ENCODE measurements around the gene ZC3H18. TPM values are rescaled to one million over a fixed set of nuclear protein-coding genes. Genes with fewer than 3 reads are reported as not detected.

The ZC3H18 gene
- 13.5 TPM for total RNA-seq

DNA sequence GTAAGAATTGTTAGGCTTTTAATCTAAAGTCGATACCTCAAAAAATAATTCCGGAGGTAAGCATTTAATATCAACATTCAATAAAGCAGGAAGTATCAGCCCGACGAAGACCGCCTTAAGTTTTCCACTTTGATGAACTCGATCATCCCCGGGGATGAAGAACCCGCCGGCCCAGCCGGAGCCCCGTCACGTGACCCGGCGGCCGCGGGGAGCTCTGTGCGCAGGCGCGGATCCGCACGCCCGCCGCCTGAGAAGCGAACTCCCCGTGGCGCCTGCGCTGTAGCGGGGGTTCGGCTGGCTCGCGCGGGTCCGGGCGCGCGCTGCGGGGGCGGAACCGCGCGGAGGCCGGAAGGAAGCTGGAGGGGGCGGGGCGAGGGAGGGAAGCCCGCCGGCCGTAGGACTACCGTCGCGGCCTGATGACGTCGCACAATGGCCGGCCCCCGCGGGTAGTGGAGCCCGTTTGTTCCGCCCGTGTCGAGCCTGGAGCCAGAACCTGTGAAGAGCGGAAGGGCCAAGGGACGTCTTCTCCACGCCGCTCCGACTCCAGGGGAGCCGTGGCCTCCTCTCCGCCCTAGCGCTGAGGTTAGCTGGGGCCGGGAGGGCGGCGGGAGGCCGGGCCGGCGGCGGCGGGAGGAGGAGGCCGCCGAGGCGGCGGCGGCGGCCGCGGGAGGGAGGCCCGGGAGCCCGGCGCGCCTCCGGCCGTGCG is at the start of gene ZC3H18:
ZC3H18 (plus strand) TSS at position 419 of the 706 bp plus-strand sequence. CDS start 6,721 bp downstream, outside the sequence.
- DNase-seq (ENCODE audit: low read depth in 2 of 3, low spot score in 2 of 3), result peak; percentile 97 to 98 (median 97)

DNA sequence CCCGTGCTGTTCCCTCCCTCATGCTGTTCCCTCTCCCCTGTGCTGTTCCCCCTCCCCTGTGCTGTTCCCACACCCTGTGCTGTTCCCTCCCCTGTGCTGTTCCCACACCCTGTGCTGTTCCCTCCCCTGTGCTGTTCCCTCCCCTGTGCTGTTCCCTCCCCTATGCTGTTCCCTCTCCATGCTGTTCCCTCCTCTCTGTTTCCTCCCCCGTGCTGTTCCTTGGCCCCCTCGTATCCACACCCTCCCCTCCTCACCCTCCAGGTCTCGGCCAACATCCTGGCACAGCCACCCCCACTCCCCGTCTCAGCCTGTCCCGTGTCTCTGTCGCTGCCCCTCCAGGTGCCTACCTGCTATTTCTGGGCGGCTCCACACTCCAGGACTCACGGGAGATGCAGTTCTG is 48.5 kb upstream of the ZC3H18 start:
- DNase-seq (ENCODE audit: low read depth in 2 of 3, low spot score in 2 of 3), result no peak

DNA sequence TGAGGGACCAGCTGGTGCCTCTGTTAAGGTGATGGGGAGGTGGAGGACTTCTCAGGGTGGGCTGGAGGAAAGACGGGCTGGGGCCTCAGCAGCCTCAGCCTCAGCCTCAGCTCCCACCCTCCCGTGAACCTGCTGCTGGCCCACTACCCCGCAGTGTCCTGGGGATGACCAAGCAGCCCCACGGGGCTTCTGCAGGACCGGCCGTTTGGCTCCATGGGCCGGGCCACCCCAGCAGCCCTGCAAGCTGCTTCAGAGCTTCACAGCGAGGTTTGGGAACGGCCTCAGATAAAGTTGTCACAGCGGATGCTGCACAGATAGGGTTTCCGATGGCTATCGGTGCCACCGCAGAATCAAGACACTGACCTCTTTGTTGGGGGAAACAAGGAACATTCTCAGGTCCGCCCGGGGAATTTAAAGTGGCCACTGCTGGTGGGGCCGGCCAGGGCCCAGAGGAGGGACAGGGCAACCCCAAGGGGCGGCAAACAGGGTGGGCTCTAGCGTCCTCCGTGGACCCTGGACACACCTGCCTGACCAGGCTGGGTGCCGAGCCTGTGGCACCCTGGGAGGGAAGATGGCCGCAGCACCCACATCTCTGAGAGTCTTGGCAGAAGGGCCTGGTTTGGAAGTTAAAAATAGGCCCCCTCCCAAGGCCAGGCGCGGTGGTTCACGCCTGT is 47.8 kb upstream of the ZC3H18 start:
- no peak for DNase-seq (ENCODE audit: low read depth in 2 of 3, low spot score in 2 of 3)

DNA sequence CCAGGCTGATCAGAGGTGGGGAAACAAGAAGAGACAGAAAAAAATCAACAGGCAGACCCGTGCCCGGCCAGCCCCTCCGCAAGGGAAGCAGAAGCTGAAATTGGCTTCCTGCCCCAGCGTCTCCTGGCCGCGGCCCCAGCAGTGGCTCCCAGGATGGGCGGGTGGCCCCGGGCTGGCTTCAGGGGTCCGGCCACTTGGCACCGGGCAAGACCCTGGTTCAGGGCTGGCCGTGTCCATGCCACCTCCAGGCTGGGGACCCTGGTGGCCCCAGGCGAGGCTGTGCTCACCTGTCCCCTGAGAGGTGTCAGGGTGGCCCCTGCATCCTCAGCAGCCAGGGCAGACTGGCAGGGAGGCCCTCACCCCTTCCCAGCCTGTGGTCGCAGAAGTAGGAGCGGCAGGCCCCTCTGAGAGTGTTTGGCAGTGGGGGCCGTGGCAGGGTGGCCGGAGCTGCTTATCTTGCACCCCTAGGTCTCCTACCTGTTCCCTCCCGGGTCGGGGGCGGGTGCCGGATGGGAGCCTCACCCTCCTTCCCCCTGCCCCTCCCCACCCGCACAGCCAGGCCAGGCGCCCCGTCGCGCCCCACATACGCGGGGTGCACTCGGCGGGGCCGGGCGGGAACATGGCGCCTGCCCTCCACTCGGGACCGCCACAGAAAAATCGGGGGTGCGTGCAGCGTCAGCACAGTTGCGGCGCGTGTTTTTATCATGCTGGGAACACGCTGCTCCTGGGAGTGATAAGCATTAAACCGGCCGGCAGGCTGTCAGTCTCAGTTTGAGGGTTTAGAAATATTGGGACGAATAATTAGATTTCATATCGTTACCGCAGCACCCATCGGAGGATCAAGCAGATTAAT is 46.7 kb upstream of the ZC3H18 start:
- peak in 1 of 3 donors; percentile 63 for DNase-seq (ENCODE audit: low read depth in 2 of 3, low spot score in 2 of 3)

DNA sequence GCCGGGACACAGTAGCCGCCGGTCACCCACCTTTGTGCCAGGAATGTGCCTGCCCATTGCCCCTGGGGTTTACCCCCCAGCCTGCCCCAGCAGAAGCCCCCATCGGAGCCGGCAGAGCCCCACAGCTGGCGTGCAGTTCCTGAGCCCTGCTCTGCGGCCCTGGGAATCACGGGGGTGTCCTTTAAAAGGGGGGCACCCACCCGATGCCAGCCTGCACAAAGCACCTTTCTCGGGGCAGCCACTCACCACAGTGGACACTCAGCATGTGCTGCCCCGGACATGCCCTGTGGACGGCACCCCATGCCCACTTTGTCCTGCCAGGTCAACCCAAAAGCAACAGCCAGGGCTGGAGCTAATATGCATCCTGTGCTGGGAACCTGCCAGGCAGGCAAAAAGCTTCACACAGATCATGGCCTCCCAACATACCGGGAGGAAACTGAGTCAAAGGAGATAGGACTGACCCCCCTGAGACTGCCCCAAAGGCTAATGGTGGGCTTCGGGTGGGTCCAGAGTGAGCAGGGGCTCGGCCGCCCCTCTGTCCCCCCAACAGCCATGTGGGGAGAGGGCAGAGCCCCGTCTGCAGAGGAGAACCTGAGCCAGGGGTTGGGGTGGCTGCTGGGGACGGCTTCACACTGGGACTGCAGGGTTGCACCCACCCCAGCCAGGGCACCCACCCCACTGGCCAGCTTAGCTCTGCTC is 45.8 kb upstream of the ZC3H18 start:
- no peak for DNase-seq (ENCODE audit: low read depth in 2 of 3, low spot score in 2 of 3)

DNA sequence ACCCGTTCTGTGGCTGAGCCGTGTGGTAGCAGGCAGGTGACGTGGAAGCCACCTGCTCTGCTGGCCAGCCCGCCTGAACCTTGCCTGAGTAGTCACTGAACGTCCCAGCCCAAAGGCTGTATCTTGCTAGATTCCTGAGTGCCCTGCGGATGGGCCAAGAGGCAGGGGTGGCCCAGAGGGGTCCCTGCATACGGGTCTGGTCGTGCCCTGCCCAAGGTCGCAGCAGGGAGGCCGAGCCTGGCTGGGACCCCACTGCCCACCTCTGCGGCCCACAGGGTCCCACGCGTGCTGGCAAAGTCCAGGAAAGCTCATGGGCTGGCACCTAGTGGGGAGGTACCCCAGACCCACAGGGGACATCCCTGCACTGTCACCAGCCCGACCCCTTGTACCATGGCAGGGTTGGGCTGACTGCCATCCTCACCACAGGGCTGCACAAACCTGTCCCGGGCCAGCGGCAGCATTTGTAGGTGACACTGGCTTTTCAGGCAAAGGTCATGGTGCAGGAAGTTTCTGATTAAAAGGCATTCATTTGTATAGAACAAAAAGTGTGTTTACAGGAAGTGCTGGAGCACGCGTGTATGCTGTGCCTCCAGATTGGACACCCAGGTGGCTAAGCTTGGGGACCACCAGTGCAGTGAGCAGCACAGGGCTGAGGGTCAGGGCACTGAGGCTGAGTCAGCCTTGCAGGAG is 45.1 kb upstream of the ZC3H18 start:
- no peak for DNase-seq (ENCODE audit: low read depth in 2 of 3, low spot score in 2 of 3)

DNA sequence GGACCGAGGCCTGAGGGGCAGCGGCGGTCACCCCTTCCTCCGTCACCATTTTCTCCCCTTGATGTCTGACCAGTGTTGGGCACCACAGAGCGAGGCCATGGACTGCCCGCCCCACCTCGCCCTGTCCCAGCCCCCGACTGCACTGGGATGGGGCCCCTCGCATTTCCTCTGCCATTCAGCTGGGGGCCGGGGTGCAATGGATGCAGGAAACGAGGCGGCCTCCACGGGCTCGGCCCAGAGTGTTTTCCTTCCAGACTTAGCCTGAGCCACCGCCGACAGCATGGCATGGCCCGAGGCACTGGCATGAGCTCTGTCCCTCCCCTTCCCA is 44.6 kb upstream of the ZC3H18 start:
- DNase-seq (ENCODE audit: low read depth in 2 of 3, low spot score in 2 of 3), result no peak

DNA sequence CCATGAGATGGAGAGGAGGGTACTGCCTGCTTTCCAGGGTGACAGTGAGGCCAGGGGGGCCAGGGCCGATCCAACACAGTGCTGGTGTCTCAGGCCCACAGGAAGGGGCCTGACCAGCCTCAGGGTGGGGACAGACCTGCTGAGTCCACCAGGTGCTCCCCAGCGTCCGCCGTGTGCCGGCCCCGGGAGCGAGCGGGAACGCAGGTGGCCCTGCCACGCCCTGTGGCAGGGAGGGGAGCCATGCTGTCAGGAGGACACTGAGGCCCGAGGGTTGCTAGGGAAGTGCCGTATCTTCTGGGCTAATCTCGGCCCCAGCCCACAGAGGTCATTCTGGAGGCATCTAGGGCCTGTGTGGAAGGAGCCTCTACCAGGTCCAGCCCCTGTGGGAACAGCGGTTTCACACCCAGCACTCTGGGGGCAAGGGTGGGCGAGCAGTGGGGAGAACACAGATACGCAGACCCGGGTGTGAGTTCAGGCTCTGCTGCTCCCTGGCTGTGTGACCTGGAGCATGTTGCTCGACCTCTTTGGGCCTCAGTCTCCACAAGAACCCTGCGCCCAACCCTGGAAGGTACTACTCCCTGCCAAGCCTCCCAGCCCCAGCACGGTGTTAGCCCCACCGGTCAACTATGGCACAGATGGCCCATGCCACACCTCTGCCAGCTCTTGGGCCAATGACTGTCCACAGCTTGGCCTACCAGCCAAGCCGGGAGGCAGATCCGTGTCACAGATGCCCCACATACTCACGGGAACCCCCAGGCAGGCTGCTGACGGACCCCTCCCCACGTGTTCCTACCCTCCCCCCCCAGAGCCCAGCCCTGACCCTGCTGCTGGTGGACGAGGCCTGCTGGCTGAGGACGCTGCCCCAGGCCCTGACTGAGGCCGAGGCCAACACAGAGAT is 43.9 kb upstream of the ZC3H18 start:
- DNase-seq (ENCODE audit: low read depth in 2 of 3, low spot score in 2 of 3), result no peak

DNA sequence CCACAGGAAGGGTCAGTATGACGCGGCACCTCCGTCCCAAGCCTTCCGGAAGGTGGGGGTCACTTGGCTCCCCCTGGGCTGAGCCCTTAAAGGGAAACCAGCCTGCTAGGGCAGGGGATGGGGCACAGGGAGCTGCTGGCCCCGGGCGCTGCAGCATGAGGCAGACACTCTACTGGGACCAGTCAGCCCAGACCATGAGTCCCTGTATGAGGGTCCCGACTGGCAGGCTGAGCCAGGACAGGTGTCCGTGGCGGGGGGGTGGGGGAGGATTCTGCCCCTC is 43.4 kb upstream of the ZC3H18 start:
- no peak for DNase-seq (ENCODE audit: low read depth in 2 of 3, low spot score in 2 of 3)

DNA sequence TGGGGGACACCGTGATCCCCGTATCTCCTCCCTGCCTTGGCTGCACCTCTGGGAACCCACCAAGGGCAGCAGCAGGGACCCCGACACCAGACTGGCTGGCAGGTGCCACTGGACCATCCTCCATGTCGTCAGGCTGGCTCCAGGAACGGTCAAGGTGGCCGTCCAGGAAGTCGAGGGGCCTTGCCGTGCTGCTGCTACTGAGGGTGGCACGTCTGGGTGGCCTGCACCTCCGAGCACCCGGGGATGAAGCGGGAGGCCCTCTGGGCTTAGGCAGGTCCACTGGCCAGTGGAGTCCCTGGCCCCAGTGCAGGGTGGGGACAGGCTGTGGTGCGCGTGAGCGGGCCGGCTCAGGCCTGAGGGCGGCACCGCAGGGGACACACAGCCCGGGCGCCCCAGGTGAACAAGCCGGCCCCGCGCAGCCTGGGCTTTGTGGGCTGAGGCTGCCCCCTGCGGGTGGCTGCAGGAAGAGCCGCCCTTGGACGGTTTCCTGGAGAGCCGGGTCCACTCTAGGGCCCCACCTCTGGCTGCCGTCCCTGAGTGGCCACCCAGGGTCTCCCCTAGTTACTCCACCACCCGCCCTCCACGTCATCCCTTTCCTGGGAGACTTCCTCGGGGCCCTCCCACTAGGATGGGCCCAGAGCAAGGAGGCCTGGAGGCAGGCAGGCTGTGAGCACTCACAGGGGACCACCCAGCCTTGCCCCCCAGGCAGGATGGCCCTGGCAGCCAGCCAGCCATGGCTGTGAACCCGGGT is 42.8 kb upstream of the ZC3H18 start:
- peak; percentile 40 to 63 (median 48) for DNase-seq (ENCODE audit: low read depth in 2 of 3, low spot score in 2 of 3)

DNA sequence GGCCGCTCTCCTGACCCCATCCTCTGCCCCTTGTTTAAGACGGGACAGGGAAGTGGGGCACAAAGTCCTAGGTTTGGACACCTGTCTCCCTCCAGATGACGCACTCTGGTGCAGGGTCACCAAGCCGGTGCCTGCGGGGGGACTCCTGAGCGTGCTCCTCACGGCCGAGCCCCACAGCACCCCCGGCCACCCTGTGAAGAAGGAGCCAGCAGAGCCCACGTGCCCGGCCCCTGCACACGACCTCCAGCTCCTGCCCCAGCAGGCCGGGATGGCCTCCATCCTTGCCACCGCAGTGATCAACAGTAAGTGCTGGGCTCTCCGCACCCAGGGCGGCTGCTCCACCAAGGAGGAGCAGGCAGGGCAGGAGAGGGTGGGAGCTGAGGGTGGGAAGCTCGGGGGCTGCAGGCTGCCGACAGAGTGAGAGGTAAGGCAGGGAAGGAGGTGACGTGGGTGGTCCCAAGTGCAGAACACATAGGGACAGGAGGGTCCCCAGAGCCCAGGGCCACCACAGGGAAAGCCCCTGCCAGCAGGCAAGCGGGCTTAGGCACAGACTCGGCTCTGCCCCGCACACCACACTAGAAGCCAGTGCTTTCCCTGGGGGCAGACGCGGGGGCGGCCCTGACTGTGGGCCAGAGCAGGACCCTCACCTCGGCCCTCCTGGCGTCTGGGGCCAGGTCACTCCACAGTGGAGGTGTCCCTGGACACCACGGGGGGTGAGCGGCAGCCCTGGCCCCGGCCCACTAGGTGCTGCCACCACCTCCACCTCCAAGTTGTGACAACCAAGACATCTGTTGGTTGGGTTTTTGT is 42.1 kb upstream of the ZC3H18 start:
- no peak for DNase-seq (ENCODE audit: low read depth in 2 of 3, low spot score in 2 of 3)

DNA sequence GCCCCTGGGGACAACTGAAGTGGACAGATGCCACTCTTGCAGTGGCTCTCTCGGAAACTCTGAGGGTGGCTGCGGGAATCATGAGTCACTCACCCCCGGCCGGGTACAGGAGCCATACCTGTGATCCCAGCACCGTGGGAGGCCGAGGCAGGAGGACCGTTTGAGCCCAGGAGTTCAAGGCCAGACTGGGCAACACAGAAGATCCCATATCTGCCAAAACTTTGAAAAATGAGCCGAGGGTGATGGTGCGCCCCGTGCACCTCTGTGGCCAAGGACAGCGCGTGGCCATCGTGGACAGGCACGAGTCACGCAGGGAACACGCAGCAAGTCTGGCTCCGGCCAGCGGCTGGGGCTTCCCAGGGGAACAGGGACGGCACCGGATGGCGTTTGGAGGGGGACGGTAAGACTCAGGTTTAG is 41.3 kb upstream of the ZC3H18 start:
- no peak for DNase-seq (ENCODE audit: low read depth in 2 of 3, low spot score in 2 of 3)

DNA sequence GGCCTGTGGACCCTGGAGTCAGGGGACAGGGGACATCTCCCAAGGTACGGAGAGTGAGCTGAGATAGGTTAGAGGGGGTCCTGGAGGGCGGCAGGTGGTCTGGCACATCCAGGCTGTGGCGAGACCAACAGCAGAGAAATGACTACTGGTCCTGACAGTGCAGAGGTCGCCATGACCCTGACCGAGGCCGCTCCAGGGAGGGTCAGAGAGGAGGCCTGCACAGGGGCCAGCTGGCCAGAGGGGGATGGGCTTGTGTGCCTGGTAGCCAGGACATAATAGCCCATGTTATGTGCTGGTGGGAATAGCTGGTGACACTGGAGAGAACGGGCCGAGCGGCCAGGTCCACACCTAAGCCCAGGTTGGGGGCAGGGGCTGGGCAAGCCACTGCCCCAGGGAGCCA is 40.6 kb upstream of the ZC3H18 start:
- no peak for DNase-seq (ENCODE audit: low read depth in 2 of 3, low spot score in 2 of 3)

DNA sequence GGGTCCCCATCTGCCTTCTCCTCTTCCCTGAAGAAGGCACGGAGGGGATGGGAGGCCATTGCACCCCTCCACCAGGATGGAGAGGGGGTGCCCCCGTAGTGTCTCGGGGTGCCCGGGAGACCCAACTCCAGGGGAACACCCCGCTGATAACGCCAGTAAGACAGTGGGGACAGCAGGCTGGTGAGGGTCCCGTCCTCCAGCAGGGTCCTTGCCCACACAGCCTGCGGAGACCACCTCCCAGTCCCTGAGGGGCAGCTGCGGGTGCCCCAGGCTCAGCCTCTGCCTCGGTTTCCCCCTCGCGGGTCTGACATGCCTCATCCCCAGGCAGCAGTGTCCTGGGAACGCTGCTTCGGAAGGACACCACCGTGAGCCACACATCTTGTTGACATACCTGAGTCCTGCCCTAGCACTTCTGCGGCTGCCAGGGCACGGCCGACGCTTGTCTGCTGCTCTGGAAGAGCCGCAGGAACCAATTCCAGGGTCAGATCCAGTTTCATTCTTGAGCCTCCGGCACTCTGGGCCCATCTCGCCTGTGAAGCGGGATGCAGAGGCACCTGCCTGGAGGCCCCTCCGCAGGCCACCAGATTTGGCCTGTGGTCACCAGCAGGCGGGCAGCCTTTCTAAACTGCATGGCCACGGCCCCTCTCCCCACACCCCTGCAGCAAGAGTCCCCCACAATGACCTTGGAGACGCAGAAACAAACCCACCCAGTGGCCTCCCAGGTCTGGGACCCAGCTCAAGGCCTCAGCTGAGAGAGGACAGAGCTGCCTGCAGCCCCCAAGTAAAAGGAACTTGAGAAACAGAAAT is 39.9 kb upstream of the ZC3H18 start:
- no peak for DNase-seq (ENCODE audit: low read depth in 2 of 3, low spot score in 2 of 3)

DNA sequence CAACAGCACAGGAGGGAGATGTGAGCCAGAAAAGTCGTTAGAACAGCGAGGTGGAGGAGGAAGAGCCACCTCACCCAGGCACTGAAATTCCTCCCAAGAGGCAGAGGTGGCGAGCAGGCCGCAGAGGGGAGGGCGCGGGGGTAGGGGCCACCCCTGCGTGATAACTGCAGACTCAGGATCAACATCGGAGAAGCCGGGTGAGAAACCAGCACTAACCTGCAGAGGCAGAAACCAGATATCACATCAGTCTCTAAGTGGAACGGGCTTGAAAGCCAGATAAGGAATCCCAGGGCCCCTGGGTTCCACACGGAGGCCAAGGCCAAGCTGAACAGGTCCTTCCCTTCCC is 39.4 kb upstream of the ZC3H18 start:
- no peak for DNase-seq (ENCODE audit: low read depth in 2 of 3, low spot score in 2 of 3)

DNA sequence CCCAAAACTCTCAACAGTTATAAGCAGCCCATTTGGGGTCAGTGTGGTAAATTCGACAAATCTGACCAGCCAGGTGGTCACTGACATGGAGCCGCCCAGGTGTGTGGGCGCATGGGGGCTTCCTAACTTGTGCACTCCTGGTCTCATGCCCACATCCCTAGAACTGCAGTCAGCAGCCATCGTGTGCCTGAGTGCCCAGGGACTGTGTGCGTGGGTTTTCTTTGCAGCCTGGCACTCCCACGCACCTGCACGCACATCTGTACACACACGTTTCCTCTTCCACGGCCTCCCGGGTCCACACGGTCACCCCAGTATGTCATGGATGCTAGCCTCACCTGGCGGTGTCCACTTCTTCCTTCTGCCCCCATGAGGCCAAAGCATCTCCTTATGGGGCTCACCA is 38.9 kb upstream of the ZC3H18 start:
- DNase-seq (ENCODE audit: low read depth in 2 of 3, low spot score in 2 of 3), result no peak

DNA sequence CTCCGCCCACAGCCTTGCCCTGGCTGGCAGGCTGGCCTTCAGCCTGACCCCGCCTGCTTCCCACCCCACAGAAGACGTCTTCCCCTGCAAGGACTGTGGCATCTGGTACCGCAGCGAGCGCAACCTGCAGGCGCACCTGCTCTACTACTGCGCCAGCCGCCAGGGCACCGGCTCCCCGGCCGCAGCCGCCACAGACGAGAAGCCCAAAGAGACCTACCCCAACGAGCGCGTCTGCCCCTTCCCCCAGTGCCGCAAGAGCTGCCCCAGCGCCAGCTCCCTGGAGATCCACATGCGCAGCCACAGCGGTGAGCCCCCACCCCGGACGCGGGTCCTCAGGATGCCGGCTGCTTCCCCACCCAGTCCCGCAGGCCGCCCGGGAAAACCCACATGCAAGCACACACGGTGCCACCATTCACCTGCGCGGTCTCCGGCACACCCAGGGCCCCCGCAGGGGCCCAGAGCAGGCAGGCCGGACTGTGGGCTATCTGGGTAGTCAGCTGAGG is 38.2 kb upstream of the ZC3H18 start:
- no peak for DNase-seq (ENCODE audit: low read depth in 2 of 3, low spot score in 2 of 3)
